GM12878 (cell line): ENCODE measurements around the gene PP2D1. TPM values are rescaled to one million over a fixed set of nuclear protein-coding genes. Genes with fewer than 3 reads are reported as not detected.

ENCODE experiments used
- ATF2 ChIP-seq: IDR thresholded peaks from 2 replicates; pipeline ENCODE4 v1.6.1; 2012; ENCODE audit warnings: low read length, inconsistent platforms
- ATF7 ChIP-seq: fragments of 450-650 bp; IDR thresholded peaks from 2 replicates; pipeline ENCODE4 v1.6.1; 2016; ENCODE audit warnings: low read depth, mild to moderate bottlenecking
- BACH1 ChIP-seq: fragments of 450-650 bp; IDR thresholded peaks from 2 replicates; pipeline ENCODE4 v1.6.1; 2017; ENCODE audit warnings: mild to moderate bottlenecking, borderline replicate concordance
- BHLHE40 ChIP-seq, 2 experiments: fragments of 450-650 bp in 1 of 2; IDR thresholded peaks; 2 replicates each; pipeline ENCODE4 v1.6.1; 2011 to 2017; ENCODE audit warnings: low read depth in 2 of 2, borderline replicate concordance in 1 of 2, improper control_type of control experiment in 1 of 2, low read length in 1 of 2, mild to moderate bottlenecking in 1 of 2
- BMI1 ChIP-seq: fragments of 450-650 bp; IDR thresholded peaks from 2 replicates; pipeline ENCODE4 v1.6.1; 2016; ENCODE audit warnings: mild to moderate bottlenecking, moderate library complexity, borderline replicate concordance
- CHD2 ChIP-seq: IDR thresholded peaks from 2 replicates; pipeline ENCODE4 v1.6.1; 2011; ENCODE audit warnings: low read depth, low read length, improper control_type of control experiment, borderline replicate concordance
- CREB1 ChIP-seq: IDR thresholded peaks from 2 replicates; pipeline ENCODE4 v1.6.1; 2012; ENCODE audit warnings: low read depth, mild to moderate bottlenecking, inconsistent platforms
- CREM ChIP-seq: IDR thresholded peaks from 2 replicates; pipeline ENCODE4 v1.6.1; 2014; ENCODE audit warnings: antibody characterized with exemption, low read depth
- DPF2 ChIP-seq: fragments of 450-650 bp; IDR thresholded peaks from 2 replicates; pipeline ENCODE4 v1.6.1; 2017; ENCODE audit warnings: mild to moderate bottlenecking
- MEF2A ChIP-seq: IDR thresholded peaks from 2 replicates; pipeline ENCODE4 v1.6.1; 2011; ENCODE audit warnings: low read depth, mild to moderate bottlenecking, low read length, moderate library complexity; ENCODE audit not compliant: insufficient read depth
- MTA3 ChIP-seq: IDR thresholded peaks from 2 replicates; pipeline ENCODE4 v1.6.1; 2012; ENCODE audit warnings: low read length, inconsistent platforms, borderline replicate concordance
- NFIC ChIP-seq: IDR thresholded peaks from 2 replicates; pipeline ENCODE4 v1.6.1; 2012; ENCODE audit warnings: low read depth, mild to moderate bottlenecking, inconsistent platforms, low read length, moderate library complexity
- NFYA ChIP-seq: IDR thresholded peaks from 2 replicates; pipeline ENCODE4 v1.6.1; 2011; ENCODE audit warnings: low read depth, mild to moderate bottlenecking, low read length, improper control_type of control experiment, borderline replicate concordance
- NRF1 ChIP-seq: conservative IDR thresholded peaks from 2 replicates; pipeline ENCODE4 v1.6.1; 2011; ENCODE audit warnings: mild to moderate bottlenecking, low read depth, low read length, improper control_type of control experiment
- POLR2A ChIP-seq: IDR thresholded peaks from 2 replicates; pipeline ENCODE4 v1.6.1; 2011; ENCODE audit warnings: low read depth, mild to moderate bottlenecking, low read length
- RELA ChIP-seq: fragments of 450-650 bp; IDR thresholded peaks from 2 replicates; pipeline ENCODE4 v1.8.0; 2014; ENCODE audit warnings: borderline replicate concordance; ENCODE audit not compliant: partially characterized antibody
- RUNX3 ChIP-seq: IDR thresholded peaks from 2 replicates; pipeline ENCODE4 v1.6.1; 2012; ENCODE audit warnings: low read length, inconsistent platforms
- SIX5 ChIP-seq: IDR thresholded peaks from 2 replicates; pipeline ENCODE4 v1.6.1; 2011; ENCODE audit warnings: mild to moderate bottlenecking, low read depth, low read length, moderate library complexity; ENCODE audit not compliant: severe bottlenecking
- SMARCA5 ChIP-seq: fragments of 450-650 bp; IDR thresholded peaks from 2 replicates; pipeline ENCODE4 v1.6.1; 2017; ENCODE audit warnings: mild to moderate bottlenecking
- SPI1 ChIP-seq: IDR thresholded peaks from 2 replicates; pipeline ENCODE4 v1.6.1; 2011; ENCODE audit warnings: low read depth, mild to moderate bottlenecking, low read length, moderate library complexity, borderline replicate concordance; ENCODE audit not compliant: insufficient read depth
- SREBF1 ChIP-seq: IDR thresholded peaks from 2 replicates; pipeline ENCODE4 v1.6.1; 2012; ENCODE audit warnings: mild to moderate bottlenecking, low read length
- STAT3 ChIP-seq: IDR thresholded peaks from 2 replicates; pipeline ENCODE4 v1.6.1; 2011; ENCODE audit warnings: low read depth, low read length, improper control_type of control experiment
- SUPT20H ChIP-seq: IDR thresholded peaks from 2 replicates; pipeline ENCODE4 v1.6.1; 2011; ENCODE audit warnings: low read depth, mild to moderate bottlenecking, low read length, moderate library complexity, borderline replicate concordance; ENCODE audit not compliant: control insufficient read depth
- WRNIP1 ChIP-seq: IDR thresholded peaks from 2 replicates; pipeline ENCODE4 v1.6.1; 2011; ENCODE audit warnings: low read depth, low read length, improper control_type of control experiment, borderline replicate concordance
- ZBTB40 ChIP-seq: fragments of 450-650 bp; IDR thresholded peaks from 2 replicates; pipeline ENCODE4 v1.6.1; 2016; ENCODE audit warnings: mild to moderate bottlenecking, moderate library complexity, borderline replicate concordance
- ZNF207 ChIP-seq: fragments of 450-650 bp; IDR thresholded peaks from 2 replicates; pipeline ENCODE4 v1.6.1; 2014; ENCODE audit warnings: antibody characterized with exemption, mild to moderate bottlenecking, borderline replicate concordance
- polyA plus RNA-seq, 11 experiments: library from polyadenylated mRNA; depleted of rRNA in 4 of 11; unstranded in 6 of 11; stranded (reverse) in 5 of 11; fragments of >200 nt; fragmentation: Nextera tagmentation in 4 of 11; fragmentation: Illumina TruSeq in 1 of 11; extraction: Ambion mirVana in 4 of 11; extraction: Trizol in 1 of 11; gene quantifications; 1 replicate in 1 of 11; 2 replicates in 10 of 11; pipeline versions ENCODE4 v1.2.1 to v1.2.3, GENCODE V29; 2011 to 2016; ENCODE audit warnings: inconsistent platforms in 2 of 11, missing spikeins in 2 of 11, low read depth in 1 of 11
- total RNA-seq, 4 experiments: library from RNA; depleted of rRNA in 3 of 4; stranded (reverse); fragments of >200 nt in 3 of 4; fragmentation: Illumina TruSeq in 1 of 4; extraction: Trizol in 1 of 4; gene quantifications; 2 replicates each; pipeline versions ENCODE4 v1.2.1 to v1.2.3, GENCODE V29; 2013 to 2021

PP2D1 gene
- total and polyA plus RNA-seq, 10 of the 15 experiments (the other 5 are each of a cell fraction or from before 2014, with no cell fraction given) = 0.04 to 0.18 (median 0.17) TPM; not detected in 7

- TF ChIP-seq MTA3 = no peak
- TF ChIP-seq POLR2A = peak; percentile 90
- TF ChIP-seq BACH1 = peak; percentile 51; the same call in 1 of the 2 replicates
- no peak for TF ChIP-seq NFIC
- TF ChIP-seq ATF7 = peak; percentile 54; the same call in 1 of the 2 replicates
- TF ChIP-seq ATF2 = no peak
- peak; percentile 98 for TF ChIP-seq SMARCA5
- no peak for TF ChIP-seq BMI1
- peak; percentile 97 for TF ChIP-seq CREB1
- TF ChIP-seq SPI1 = peak; percentile 76; the same call in 1 of the 2 replicates
- TF ChIP-seq ZBTB40 = peak; percentile 91
- peak; percentile 37; the same call in 1 of the 2 replicates for TF ChIP-seq DPF2
- no peak for TF ChIP-seq NFYA
- peak; percentile 37 for TF ChIP-seq SIX5
- no peak; the same call in 1 of the 2 replicates for TF ChIP-seq RUNX3
- TF ChIP-seq CREM = peak; percentile 95
- peak; percentile 84 for TF ChIP-seq RELA
- TF ChIP-seq SREBF1 = no peak; the same call in 1 of the 2 replicates
- no peak for TF ChIP-seq ZNF207
- peak; percentile 84 to 95 for TF ChIP-seq BHLHE40 (IDR thresholded peaks at IDR 0.05; ENCODE audit: borderline replicate concordance in 1 of 2, low read depth in 2 of 2, low read length in 1 of 2)
- no peak for TF ChIP-seq WRNIP1
- no peak for TF ChIP-seq MEF2A
- TF ChIP-seq CHD2 = peak; percentile 84
- TF ChIP-seq SUPT20H = no peak
- 0 out of 2 replicates have a peak, but pooled peaks have one; percentile 13 for TF ChIP-seq NRF1
- no peak for TF ChIP-seq STAT3
Measured at GRCh38 chr3:19946832-19947548, 65.1 kb downstream of the PP2D1 start, which contains the start of gene RAB5A (continued).
